Skeletal muscle tissue (tissue), 4 donors: ENCODE measurements around the gene SECTM1. TPM values are rescaled to one million over a fixed set of nuclear protein-coding genes. Genes with fewer than 3 reads are reported as not detected.
A peak's percentile ranks its signal among the peaks of the same experiment; 100 is the strongest.

ENCODE experiments used
- H3K27ac ChIP-seq: one replicate; pipeline ENCODE4 v1.7.0; 2013; ENCODE audit warnings: mild to moderate bottlenecking, low read depth, low read length, inconsistent platforms
- H3K27me3 ChIP-seq, 3 donors: one replicate each; pipeline ENCODE4 v1.7.0; 2013; ENCODE audit warnings: low read length in 3 of 3; ENCODE audit not compliant: control insufficient read depth in 3 of 3, insufficient read depth in 3 of 3
- H3K36me3 ChIP-seq, 3 donors: one replicate each; pipeline ENCODE4 v1.7.0; 2013; ENCODE audit warnings: low read length in 3 of 3; ENCODE audit not compliant: control insufficient read depth in 3 of 3, insufficient read depth in 3 of 3
- H3K4me1 ChIP-seq, 3 donors: one replicate each; pipeline ENCODE4 v1.7.0; 2013; ENCODE audit warnings: low read length in 3 of 3, mild to moderate bottlenecking in 3 of 3; ENCODE audit not compliant: control insufficient read depth in 3 of 3, insufficient read depth in 3 of 3
- H3K4me3 ChIP-seq, 3 donors: one replicate each; pipeline ENCODE4 v1.7.0; 2013; ENCODE audit warnings: low read length in 3 of 3
- H3K9ac ChIP-seq, 3 donors: one replicate each; pipeline ENCODE4 v1.7.0; 2013; ENCODE audit warnings: low read length in 3 of 3, mild to moderate bottlenecking in 3 of 3, moderate library complexity in 2 of 3, low read depth in 1 of 3
- H3K9me3 ChIP-seq, 3 donors: one replicate each; pipeline ENCODE4 v1.7.0; 2013; ENCODE audit warnings: low read length in 3 of 3; ENCODE audit not compliant: control insufficient read depth in 3 of 3
- total RNA-seq: library from RNA; depleted of rRNA; stranded (reverse); fragments of >200 nt; gene quantifications from one replicate; pipeline ENCODE4 v1.2.3, GENCODE V29; 2014
- donor health status: Osteomylitis.

SECTM1 gene
- total RNA-seq, 1 donor from 2014 or later: 13.0 TPM

DNA sequence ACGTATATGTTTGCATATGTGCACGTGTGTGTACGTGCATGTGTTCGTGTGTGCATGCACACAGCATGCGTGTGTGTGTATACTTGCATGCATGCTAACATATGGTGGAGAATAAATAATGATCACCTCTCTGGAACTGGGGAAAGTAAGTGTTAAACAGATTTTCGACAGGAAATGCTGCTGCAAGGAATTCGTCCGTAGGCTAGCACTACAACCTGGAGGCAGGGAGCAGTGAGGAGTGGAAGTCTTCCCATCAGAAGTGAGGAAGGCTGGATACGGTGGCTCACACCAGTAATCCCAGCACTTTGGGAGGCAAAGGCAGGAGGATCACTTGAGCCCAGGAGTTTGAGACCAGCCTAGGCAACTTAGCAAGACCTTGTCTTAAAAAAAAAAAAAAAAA, 55.3 kb downstream of the SECTM1 start:
- Histone ChIP-seq H3K9ac (no peak overlapping the region), H3K27me3 (peaks cover 0 to 8% (median 6%) of the 10 kb centered on the region in 3 donors), H3K36me3 (peaks cover 0 to 5% (median 0%) of the 10 kb centered on the region in 3 donors), H3K27ac (no peak overlapping the region), H3K4me1 (peaks cover 10 to 23% (median 13%) of the 10 kb centered on the region in 3 donors), H3K4me3 (no peak overlapping the region), H3K9me3 (no peaks in the 10 kb centered on the region)

DNA sequence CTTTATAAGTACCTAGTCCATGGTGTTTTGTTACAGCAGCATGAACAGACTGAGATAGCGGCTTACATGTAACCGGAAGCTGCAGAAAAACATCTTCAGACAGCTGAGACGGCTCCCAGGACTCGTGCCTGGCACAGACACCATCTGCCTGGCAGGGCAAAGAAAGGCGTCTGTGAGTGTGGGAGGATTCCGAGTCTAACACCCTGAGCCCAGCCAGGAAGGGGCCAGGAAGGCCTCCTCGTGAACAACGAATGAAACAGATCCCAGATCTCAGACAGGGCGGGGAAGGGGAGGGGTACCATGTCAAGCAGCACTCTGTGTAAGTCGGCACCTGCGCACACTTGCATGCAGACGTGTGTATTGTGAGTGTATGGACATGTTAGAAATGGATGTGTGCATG, 55.7 kb downstream of the SECTM1 start:
- Histone ChIP-seq H3K9me3 (no peaks in the 10 kb centered on the region), H3K36me3 (peaks cover 0 to 5% (median 0%) of the 10 kb centered on the region in 3 donors), H3K27me3 (peaks cover 0 to 8% (median 6%) of the 10 kb centered on the region in 3 donors), H3K4me3 (no peak overlapping the region), H3K27ac (no peak overlapping the region), H3K4me1 (peaks cover 9 to 18% (median 10%) of the 10 kb centered on the region in 3 donors), H3K9ac (no peak overlapping the region)

DNA sequence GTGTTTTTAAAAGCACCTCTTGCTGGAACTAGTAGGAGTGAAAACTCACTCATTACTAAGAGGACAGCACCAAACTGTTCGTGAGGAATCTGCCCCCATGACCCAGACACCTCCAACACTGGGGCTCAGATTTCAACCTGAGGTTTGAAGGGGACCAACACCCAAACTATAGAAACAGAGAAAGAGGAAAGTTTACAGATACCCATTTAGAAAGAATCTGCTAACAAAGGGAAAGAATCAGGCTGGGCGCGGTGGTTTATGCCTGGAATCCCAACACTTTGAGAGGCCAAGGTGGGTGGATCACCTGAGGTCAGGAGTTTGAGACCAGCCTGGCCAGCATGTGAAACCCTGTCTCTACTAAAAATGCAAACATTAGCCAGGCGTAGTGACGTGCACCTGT, 56.6 kb downstream of the SECTM1 start:
- H3K4me1 ChIP-seq: peaks cover 12 to 22% (median 17%) of the 10 kb centered on the region in 3 donors
- H3K9ac ChIP-seq: no peak overlapping the region
- H3K4me3 ChIP-seq: no peak overlapping the region
- no peak overlapping the region for H3K27ac ChIP-seq
- no peaks in the 10 kb centered on the region for H3K9me3 ChIP-seq
- H3K27me3 ChIP-seq: peaks cover 0 to 8% (median 6%) of the 10 kb centered on the region in 3 donors
- H3K36me3 ChIP-seq: peaks cover 0 to 5% (median 0%) of the 10 kb centered on the region in 3 donors

DNA sequence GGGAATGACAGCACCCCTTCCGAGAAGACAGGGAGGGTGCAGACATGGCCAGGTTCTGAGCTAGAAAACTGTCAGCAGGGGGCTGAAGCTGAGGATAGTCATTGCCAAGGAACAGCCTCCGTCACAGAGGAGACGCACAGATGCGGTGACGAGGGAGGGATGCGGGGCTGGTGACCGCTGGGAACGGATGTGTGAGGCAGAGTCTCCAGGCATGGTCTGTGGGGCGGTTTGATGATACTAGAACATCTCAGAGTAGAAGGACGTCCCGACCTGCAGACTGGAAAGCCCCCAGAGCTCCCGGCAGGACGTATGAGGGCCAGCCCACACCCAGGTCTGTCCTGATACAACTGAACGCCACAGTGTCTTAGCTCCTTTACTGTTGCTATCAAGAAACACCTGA, 58.2 kb downstream of the SECTM1 start:
- Histone ChIP-seq H3K27ac (no peak overlapping the region), H3K9ac (no peak overlapping the region), H3K4me3 (no peak overlapping the region), H3K9me3 (no peaks in the 10 kb centered on the region), H3K36me3 (peaks cover 4 to 13% (median 7%) of the 10 kb centered on the region in 3 donors), H3K27me3 (no peaks in the 10 kb centered on the region), H3K4me1 (peaks cover 24 to 31% (median 29%) of the 10 kb centered on the region in 3 donors)

DNA sequence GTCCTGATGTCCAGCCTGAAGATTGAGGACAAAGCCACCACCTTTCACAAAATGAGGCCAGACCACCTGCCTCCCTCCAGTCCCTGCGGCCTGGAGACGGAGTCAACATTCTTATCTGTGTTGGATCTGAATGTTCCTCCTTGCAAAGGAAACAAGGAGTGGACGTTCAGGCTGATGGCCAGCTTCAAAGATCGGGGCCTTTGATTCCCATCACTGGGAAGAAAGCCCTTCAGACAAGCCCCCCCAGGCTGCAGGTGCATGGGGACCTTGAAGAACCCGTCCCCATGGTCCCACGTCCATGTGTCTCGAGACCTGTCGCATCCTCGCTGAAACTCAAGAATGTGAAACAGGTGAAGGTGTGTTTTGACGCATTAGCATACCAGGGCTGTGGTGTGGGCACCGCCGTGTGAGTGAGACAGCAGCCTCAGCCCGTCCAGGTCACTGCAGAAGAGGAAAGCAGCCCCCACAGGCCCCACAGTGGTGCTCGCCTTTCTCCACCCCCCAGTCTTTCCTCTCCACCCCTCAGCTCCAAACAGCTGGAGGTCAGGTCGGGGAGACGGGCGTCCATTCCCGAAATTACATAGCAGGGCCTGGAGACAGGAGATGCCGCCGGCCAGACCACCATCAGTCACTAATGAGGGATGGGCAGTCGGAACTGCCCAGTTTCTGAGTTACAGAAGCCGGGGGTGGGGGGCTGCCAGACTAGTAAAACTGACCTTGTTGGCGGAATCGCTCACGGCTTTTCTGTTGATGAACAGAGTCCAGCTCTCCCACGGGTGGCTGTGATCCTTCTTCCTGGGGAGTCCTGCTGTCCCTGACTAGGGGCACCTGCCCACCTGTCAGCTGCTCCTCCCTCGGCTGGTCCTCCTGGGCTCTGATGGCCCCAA, 59.2 kb downstream of the SECTM1 start:
- Histone ChIP-seq H3K9me3 (no peaks in the 10 kb centered on the region), H3K27ac (no peak overlapping the region), H3K27me3 (no peaks in the 10 kb centered on the region), H3K4me1 (peaks cover 32 to 41% (median 38%) of the 10 kb centered on the region in 3 donors), H3K4me3 (peak overlapping the region; percentile 75 to 83 (median 78)), H3K36me3 (peaks cover 4 to 17% (median 7%) of the 10 kb centered on the region in 3 donors), H3K9ac (peak overlapping the region; percentile 69 to 86 (median 81))

DNA sequence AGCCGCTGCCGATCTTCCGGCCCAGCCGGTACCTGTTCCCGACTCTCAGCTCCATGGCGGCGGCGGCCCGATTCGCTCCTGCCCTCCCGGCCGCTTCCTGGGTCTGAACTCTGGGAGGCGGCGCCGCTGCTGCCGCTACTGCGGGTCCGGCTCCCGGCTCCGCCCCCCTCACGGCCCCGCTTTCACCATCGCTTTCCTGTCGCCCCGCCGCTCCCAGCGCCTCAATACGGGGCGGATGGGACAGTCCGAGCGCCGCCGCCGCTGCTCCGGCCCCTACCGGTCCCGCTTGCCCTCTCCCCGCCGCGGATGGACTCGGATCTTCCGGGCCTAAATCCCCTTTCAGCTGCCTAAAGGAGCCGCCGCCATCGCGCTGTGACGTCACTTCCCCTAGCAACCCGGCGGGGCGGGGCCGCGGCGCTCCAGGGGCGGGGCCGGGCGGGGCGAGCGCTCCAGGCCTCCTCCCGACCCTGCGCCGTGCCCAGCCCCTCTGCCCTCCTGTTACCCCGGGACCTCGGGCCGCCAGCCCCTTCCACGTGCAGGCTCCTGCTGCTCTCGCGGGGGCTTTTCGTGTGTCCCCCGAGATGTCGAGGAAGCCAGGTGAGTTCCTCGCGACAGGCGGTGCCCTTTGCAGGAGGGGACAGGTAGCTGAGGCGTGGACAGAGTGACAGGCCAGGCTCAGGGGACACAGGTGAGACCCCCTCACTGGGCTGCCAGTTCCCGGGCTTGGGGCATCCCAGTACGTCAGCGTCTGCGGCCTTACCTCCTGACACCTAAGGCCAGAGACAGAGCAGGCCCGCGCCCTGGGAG, 60.0 kb downstream of the SECTM1 start, which contains the start of gene CSNK1D:
TSS of gene CSNK1D (minus strand) at position 374 of the 807 bp plus-strand sequence. CDS start at position 55, 319 bp downstream.
- Histone ChIP-seq H3K9ac (peak within 1 kb of the TSS; percentile 81 to 86 (median 86)), H3K36me3 (peaks cover 4 to 19% (median 7%) of the 10 kb centered on the region in 3 donors), H3K27me3 (no peaks in the 10 kb centered on the region), H3K27ac (peak within 1 kb of the TSS; percentile 95), H3K4me1 (peaks cover 41 to 49% (median 43%) of the 10 kb centered on the region in 3 donors), H3K4me3 (peak within 1 kb of the TSS; percentile 75 to 83 (median 78)), H3K9me3 (no peaks in the 10 kb centered on the region)

DNA sequence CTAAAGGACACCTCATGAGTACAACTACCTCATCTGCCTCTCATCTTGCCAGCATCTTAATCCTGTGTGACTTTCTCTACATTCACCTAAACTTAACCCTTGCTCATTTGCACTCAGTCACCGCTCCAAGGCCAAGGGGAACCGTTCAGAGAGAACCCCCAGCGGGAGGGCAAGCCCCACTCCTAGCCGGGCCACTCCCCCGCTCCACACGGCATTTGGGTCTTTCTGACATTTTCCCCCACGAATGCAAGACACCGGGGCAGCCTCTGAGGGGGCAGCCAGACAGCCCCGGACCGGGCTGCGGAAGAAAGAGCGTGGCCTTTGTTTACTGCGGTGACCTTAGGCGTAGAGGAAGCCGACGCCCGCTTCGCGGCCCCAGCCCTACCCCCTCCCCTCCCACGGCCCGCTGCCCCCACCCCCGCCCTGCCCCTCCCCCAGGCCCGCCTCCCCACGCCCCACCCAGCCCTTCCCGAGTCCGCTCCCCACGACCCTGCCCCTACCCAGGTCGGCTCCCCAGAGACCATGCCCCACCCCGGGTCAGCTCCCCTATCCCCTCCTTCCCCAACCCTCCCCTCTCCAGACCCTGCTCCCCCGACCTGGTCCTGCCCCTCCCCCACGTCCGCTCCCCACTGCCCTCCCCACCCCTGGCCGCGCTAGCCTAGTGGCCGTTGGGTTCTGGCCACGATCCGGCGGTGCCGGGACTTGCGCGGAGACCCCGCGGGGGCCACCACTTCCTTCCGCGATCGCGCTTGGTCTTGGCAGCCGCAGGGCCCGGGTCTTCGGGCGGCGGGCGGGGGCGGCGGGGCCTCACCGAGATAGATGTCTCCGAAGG, 60.9 kb downstream of the SECTM1 start:
- Histone ChIP-seq H3K9ac (peak overlapping the region; percentile 79 to 86 (median 86)), H3K9me3 (no peaks in the 10 kb centered on the region), H3K4me3 (peak overlapping the region; percentile 59 to 75 (median 73)), H3K27me3 (no peaks in the 10 kb centered on the region), H3K4me1 (peaks cover 49 to 57% (median 51%) of the 10 kb centered on the region in 3 donors), H3K36me3 (peaks cover 4 to 14% (median 7%) of the 10 kb centered on the region in 3 donors), H3K27ac (peak overlapping the region; percentile 95)

DNA sequence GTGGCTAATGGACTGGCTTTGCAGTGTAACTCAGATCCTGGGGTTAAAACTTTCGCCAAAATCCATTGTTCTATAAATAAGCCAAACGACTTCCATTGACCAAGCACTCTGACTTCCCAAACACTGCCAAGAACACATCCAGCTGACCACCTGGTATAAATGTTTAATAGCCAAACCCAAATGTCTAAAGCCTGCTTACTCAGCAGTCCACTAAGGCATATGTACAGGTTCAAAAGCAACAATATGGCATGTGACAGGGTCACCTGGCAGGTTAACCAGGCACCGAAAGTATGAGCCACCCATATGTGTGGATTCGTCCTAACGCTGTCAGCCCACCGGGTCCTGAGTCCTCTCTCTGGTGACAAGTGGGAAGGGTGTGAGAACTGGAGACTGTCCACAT, 62.2 kb downstream of the SECTM1 start:
- Histone ChIP-seq H3K27ac (peak overlapping the region; percentile 83), H3K4me3 (peak overlapping the region in 2 of 3 donors; percentile 19 to 45), H3K27me3 (no peaks in the 10 kb centered on the region), H3K9me3 (no peaks in the 10 kb centered on the region), H3K9ac (peak overlapping the region in 2 of 3 donors; percentile 17 to 55), H3K36me3 (peaks cover 4 to 14% (median 7%) of the 10 kb centered on the region in 3 donors), H3K4me1 (peaks cover 60 to 70% (median 63%) of the 10 kb centered on the region in 3 donors)
